SK-N-SH (cell line): ENCODE measurements around the gene HP1BP3. TPM values are rescaled to one million over a fixed set of nuclear protein-coding genes. Genes with fewer than 3 reads are reported as not detected.

ENCODE experiments used
- CTCF ChIA-PET: fragments of 300-600, 350-600 bp; formaldehyde crosslinking; extraction: SDS; loops from one replicate; lab custom pipeline; 2021; lab: Yijun Ruan, JAX
- POLR2A ChIA-PET: fragments of 350-600 bp; sonication (Branson Sonifier 250); formaldehyde crosslinking; extraction: SDS; loops from one replicate; lab custom pipeline; 2020; ENCODE audit warnings: antibody characterized with exemption, inconsistent platforms; lab: Yijun Ruan, JAX
- DNase-seq: peaks from one replicate; pipeline ENCODE4 v3.0.0; 2012
- H2AFZ ChIP-seq: fragments of 200-600 bp; sonication (generic); 2 replicates; pipeline ENCODE4 v1.8.1; 2016; ENCODE audit warnings: antibody characterized with exemption, mild to moderate bottlenecking, low read depth
- H3F3A ChIP-seq: fragments of 200-600 bp; sonication (generic); replicated peaks from 2 replicates; pipeline ENCODE3; 2016; ENCODE audit warnings: antibody characterized with exemption, mild to moderate bottlenecking; ENCODE audit not compliant: insufficient read depth
- H3K27ac ChIP-seq, 2 experiments: fragments of 200-500 bp in 1 of 2; fragments of 200-600 bp in 1 of 2; sonication (Bioruptor generic) in 1 of 2; sonication (generic), shearing (Covaris generic) in 1 of 2; 2 replicates each; pipeline versions ENCODE4 v1.5.1 to v1.6.1; 2014 to 2016; ENCODE audit warnings: low read depth in 2 of 2, inconsistent platforms in 1 of 2, low read length in 1 of 2, mild to moderate bottlenecking in 1 of 2, mixed read lengths in 1 of 2
- H3K27me3 ChIP-seq: fragments of 200-600 bp; sonication (generic), shearing (Covaris generic); 2 replicates; pipeline ENCODE4 v1.6.1; 2016; ENCODE audit warnings: mixed run types; ENCODE audit not compliant: insufficient read depth
- H3K36me3 ChIP-seq, 2 experiments: fragments of 200-500 bp in 1 of 2; fragments of 200-600 bp in 1 of 2; sonication (Bioruptor generic) in 1 of 2; sonication (generic) in 1 of 2; replicated peaks in 1 of 2; 2 replicates each; pipeline versions ENCODE3 to v1.5.1; 2014 to 2016; ENCODE audit warnings: low read length in 1 of 2, mild to moderate bottlenecking in 1 of 2; ENCODE audit not compliant: insufficient read depth in 2 of 2, control insufficient read depth in 1 of 2
- H3K4me1 ChIP-seq, 2 experiments: fragments of 200-500 bp in 1 of 2; fragments of 200-600 bp in 1 of 2; sonication (Bioruptor generic) in 1 of 2; sonication (generic), shearing (Covaris generic) in 1 of 2; 2 replicates each; pipeline versions ENCODE4 v1.5.1 to v1.6.1; 2014 to 2016; ENCODE audit warnings: low read depth in 1 of 2, low read length in 1 of 2, mixed run types in 1 of 2; ENCODE audit not compliant: insufficient read depth in 2 of 2, control insufficient read depth in 1 of 2
- H3K4me2 ChIP-seq: fragments of 200-600 bp; sonication (generic), shearing (Covaris generic); 2 replicates; pipeline ENCODE4 v1.6.1; 2017; ENCODE audit warnings: mixed run types
- H3K4me3 ChIP-seq, 2 experiments: fragments of 200-500 bp in 1 of 2; fragments of 200-600 bp in 1 of 2; sonication (Bioruptor generic) in 1 of 2; sonication (generic), shearing (Covaris generic) in 1 of 2; 2 replicates each; pipeline versions ENCODE4 v1.5.1 to v1.8.1; 2014 to 2016; ENCODE audit warnings: low read depth in 2 of 2, inconsistent platforms in 1 of 2, low read length in 1 of 2, mild to moderate bottlenecking in 1 of 2, mixed read lengths in 1 of 2, moderate library complexity in 1 of 2
- H3K79me2 ChIP-seq: fragments of 200-600 bp; sonication (generic); 2 replicates; pipeline ENCODE4 v1.8.1; 2017; ENCODE audit warnings: mild to moderate bottlenecking; ENCODE audit not compliant: insufficient read depth
- H3K9ac ChIP-seq: fragments of 200-600 bp; sonication (generic); 2 replicates; pipeline ENCODE4 v1.6.1; 2017; ENCODE audit warnings: mixed run types
- H3K9me2 ChIP-seq: fragments of 200-600 bp; sonication (generic); 2 replicates; pipeline ENCODE4 v1.6.1; 2017; ENCODE audit warnings: mixed run types
- H3K9me3 ChIP-seq: fragments of 200-600 bp; sonication (generic); 2 replicates; pipeline ENCODE4 v1.6.1; 2017; ENCODE audit warnings: mixed run types, mild to moderate bottlenecking, moderate library complexity
- H4K20me1 ChIP-seq: fragments of 200-600 bp; sonication (generic); 2 replicates; pipeline ENCODE4 v1.6.1; 2017; ENCODE audit warnings: mild to moderate bottlenecking, mixed run types; ENCODE audit not compliant: insufficient read depth
- EP300 ChIP-seq, 2 experiments: IDR thresholded peaks; 2 replicates each; pipeline versions ENCODE4 v1.4.0 to v1.6.1; 2012; ENCODE audit warnings: borderline replicate concordance in 1 of 2, low read depth in 1 of 2, low read length in 1 of 2
- EZH2phosphoT487 ChIP-seq: fragments of 200-600 bp; sonication (generic); IDR thresholded peaks from 2 replicates; pipeline ENCODE4 v1.6.1; 2017; ENCODE audit warnings: low read depth, mixed run types, mild to moderate bottlenecking, antibody characterized with exemption, moderate library complexity, borderline replicate concordance
- FOXJ3 ChIP-seq: sonication (generic); formaldehyde crosslinking; IDR thresholded peaks from 2 replicates; pipeline ENCODE4 v1.5.1; 2020; ENCODE audit warnings: mild to moderate bottlenecking, missing genetic modification reagents
- FOXM1 ChIP-seq: IDR thresholded peaks from 2 replicates; pipeline ENCODE4 v1.4.0; 2012; ENCODE audit warnings: low read depth, mild to moderate bottlenecking
- JUND ChIP-seq: IDR thresholded peaks from 2 replicates; pipeline ENCODE4 v1.4.0; 2012
- PBX3 ChIP-seq: IDR thresholded peaks from 2 replicates; pipeline ENCODE4; 2012
- RCOR1 ChIP-seq: fragments of 150-350 bp; IDR thresholded peaks from 2 replicates; pipeline ENCODE4 v1.6.1; 2017; ENCODE audit warnings: antibody characterized with exemption, low read length
- REST ChIP-seq: IDR thresholded peaks from 2 replicates; pipeline ENCODE4 v1.6.1; 2012; ENCODE audit warnings: mild to moderate bottlenecking, low read depth, low read length, moderate library complexity
- SIN3A ChIP-seq: IDR thresholded peaks from 2 replicates; pipeline ENCODE4 v1.6.1; 2012; ENCODE audit warnings: low read depth, mild to moderate bottlenecking, low read length, moderate library complexity, borderline replicate concordance
- SMC3 ChIP-seq: IDR thresholded peaks from 2 replicates; pipeline ENCODE4 v1.6.1; 2012; ENCODE audit warnings: low read depth, low read length, improper control_type of control experiment
- TCF12 ChIP-seq: IDR thresholded peaks from 2 replicates; pipeline ENCODE4 v1.4.0; 2012
- USF1 ChIP-seq: IDR thresholded peaks from 2 replicates; pipeline ENCODE4 v1.4.0; 2012; ENCODE audit warnings: low read depth, borderline replicate concordance
- WGBS: methylation state at CpG from one replicate; pipeline ENCODE4 v1.1.6; 2017; ENCODE audit warnings: low lambda C conversion rate; 5-methylcytosine and 5-hydroxymethylcytosine counted together
- polyA plus RNA-seq, 3 experiments: library from polyadenylated mRNA; depleted of rRNA; stranded (reverse); fragments of >200 nt; gene quantifications; 2 replicates each; pipeline ENCODE4 v1.2.3, GENCODE V29; 2012

Gene HP1BP3
- polyA plus RNA-seq, 1 of the 3 experiments (the other 2 are of a cell fraction), result 236 TPM

GRCh38 chr1:20792196-20792595 lies 5.1 kb upstream of the HP1BP3 start:
- H3K36me3 ChIP-seq, result no peaks in the 10 kb centered on the region
- 0 out of 4 replicates have a peak, but pooled peaks cover 0 to 6% of the 10 kb centered on the region in 2 experiments for H3K4me1 ChIP-seq
- TF ChIP-seq EZH2phosphoT487 (no peak), REST (no peak), TCF12 (peak; percentile 53; the same call in 1 of the 2 replicates), SIN3A (no peak), PBX3 (peak; percentile 27; the same call in 1 of the 2 replicates), JUND (0 out of 2 replicates have a peak, but pooled peaks have one; percentile 18), FOXJ3 (CRISPR knock-in tag) (no peak), RCOR1 (no peak), FOXM1 (no peak), USF1 (peak; percentile 10; the same call in 1 of the 2 replicates), EP300 (IDR thresholded peaks at IDR 0.05; ENCODE audit: borderline replicate concordance in 1 of 2, low read depth in 1 of 2, low read length in 1 of 2) (0 out of 4 replicates have a peak, but pooled peaks of 1 of the 2 experiments have one; percentile 11), SMC3 (no peak)
- TF ChIP-seq, all 33 proteins: peak for 5
- Histone ChIP-seq H3K27ac (peak overlapping the region in 1 of 2 experiments; percentile 54; a peak in 1 of 4 replicates), H3K4me2 (no peak overlapping the region; the same call in 1 of the 2 replicates), H3K9ac (no peak overlapping the region), H3K4me3 (no peak overlapping the region), H3K9me3 (no peaks in the 10 kb centered on the region), H3K79me2 (no peaks in the 10 kb centered on the region), H3K27me3 (no peaks in the 10 kb centered on the region), H2AFZ (no peak overlapping the region), H3K9me2 (no peaks in the 10 kb centered on the region), H4K20me1 (no peaks in the 10 kb centered on the region), H3F3A (peaks cover 30% of the 10 kb centered on the region)
- WGBS, result 96% methylated on average over 2 of the region's 2 CpGs
- CTCF ChIA-PET, result no interaction called here
- DNase-seq, result no peak
- POLR2A ChIA-PET, result no interaction called here
